RKO (cell line): ENCODE results near the gene ERGIC1.

Experiments
- DNase-seq: peaks from one replicate; pipeline ENCODE4 v3.0.0-alpha.2; 2016; ENCODE audit warnings: low spot score

ERGIC1 gene

GRCh38 chr5:172921906-172922305 lies 87.9 kb downstream of the ERGIC1 start:
- DNase-seq: no peak

- DNase-seq: no peak
These were observed 89.5 kb downstream of the ERGIC1 start for GRCh38 chr5:172923539-172923938.

GRCh38 chr5:172925336-172925948 lies 91.4 kb downstream of the ERGIC1 start:
- DNase-seq: no peak

GRCh38 chr5:172926008-172926523 lies 92.0 kb downstream of the ERGIC1 start:
- DNase-seq: no peak

- DNase-seq: no peak
These were observed 92.7 kb downstream of the ERGIC1 start for GRCh38 chr5:172926796-172927195.

- peak; percentile 67 for DNase-seq
These were observed 95.4 kb downstream of the ERGIC1 start for GRCh38 chr5:172929371-172929838.

- peak; percentile 91 for DNase-seq
These were observed 97.0 kb downstream of the ERGIC1 start for GRCh38 chr5:172931001-172931536.

- peak; percentile 74 for DNase-seq
These were observed 98.4 kb downstream of the ERGIC1 start for GRCh38 chr5:172932313-172933017.

GRCh38 chr5:172933238-172933637 lies 99.2 kb downstream of the ERGIC1 start:
- DNase-seq: no peak

GRCh38 chr5:172935096-172935495 lies 101.0 kb downstream of the ERGIC1 start:
- no peak for DNase-seq

GRCh38 chr5:172936401-172936800 lies 102.3 kb downstream of the ERGIC1 start:
- DNase-seq: no peak

- peak; percentile 32 for DNase-seq
These were observed 105.0 kb downstream of the ERGIC1 start for GRCh38 chr5:172939071-172939470.

- no peak for DNase-seq
These were observed 105.7 kb downstream of the ERGIC1 start for GRCh38 chr5:172939611-172940267.

- no peak for DNase-seq
These were observed 106.4 kb downstream of the ERGIC1 start for GRCh38 chr5:172940268-172941066.

GRCh38 chr5:172941067-172941516 lies 107.0 kb downstream of the ERGIC1 start:
- DNase-seq: no peak

- DNase-seq: no peak
These were observed 108.5 kb downstream of the ERGIC1 start for GRCh38 chr5:172942556-172942955.

- DNase-seq: no peak
These were observed 109.3 kb downstream of the ERGIC1 start for GRCh38 chr5:172943283-172943841.

- DNase-seq: no peak
These were observed 109.9 kb downstream of the ERGIC1 start for GRCh38 chr5:172943906-172944305.

GRCh38 chr5:172944741-172945140 lies 110.7 kb downstream of the ERGIC1 start:
- DNase-seq: no peak

GRCh38 chr5:172945151-172945550 lies 111.1 kb downstream of the ERGIC1 start:
- DNase-seq: no peak

- no peak for DNase-seq
These were observed 112.1 kb downstream of the ERGIC1 start for GRCh38 chr5:172946146-172946545.
